ENCODE results near the gene FAM20B. TPM values are rescaled to one million over a fixed set of nuclear protein-coding genes. Genes with fewer than 3 reads are reported as not detected.
A peak's percentile ranks its signal among the peaks of the same experiment; 100 is the strongest.
"Not testable (repeated sequence)": the region's sequence is repeated elsewhere in the genome, so short reads cannot be mapped to it uniquely, and the experiment has no call there.

FAM20B gene
- total RNA-seq, 1 experiment from 2014 or later, result 66.6 TPM

- Mint-ChIP-seq H3K27me3 (ENCODE audit: unreplicated experiment) (no peaks in the 10 kb centered on the region), H3K36me3 (ENCODE audit: insufficient read depth, unreplicated experiment) (peaks cover 3% of the 10 kb centered on the region), H3K27ac (ENCODE audit: unreplicated experiment) (no peak overlapping the region), H3K4me3 (ENCODE audit: low read depth, unreplicated experiment) (no peak overlapping the region), H3K9me3 (ENCODE audit: low read depth, unreplicated experiment) (no peaks in the 10 kb centered on the region), H3K4me1 (ENCODE audit: low read depth, unreplicated experiment) (peaks cover 10% of the 10 kb centered on the region)
- CTCF ChIA-PET, result no interaction called here
- BruUV-seq (replicated peaks), result no TSS peak
- DNase-seq, result no peak
- intact Hi-C loops (cut with micrococcal nuclease; ENCODE audit: unreplicated experiment), result loop anchor here (5.0 kb wide), 2 partner anchors 189 to 689 kb away; no protein-coding TSS in a partner anchor
- TF ChIP-seq CTCF (IDR thresholded peaks at IDR 0.05; ENCODE audit: unreplicated experiment), result no peak
Observed at GRCh38 chr1:179001451-179001850, 24.2 kb upstream of the FAM20B start.

DNA sequence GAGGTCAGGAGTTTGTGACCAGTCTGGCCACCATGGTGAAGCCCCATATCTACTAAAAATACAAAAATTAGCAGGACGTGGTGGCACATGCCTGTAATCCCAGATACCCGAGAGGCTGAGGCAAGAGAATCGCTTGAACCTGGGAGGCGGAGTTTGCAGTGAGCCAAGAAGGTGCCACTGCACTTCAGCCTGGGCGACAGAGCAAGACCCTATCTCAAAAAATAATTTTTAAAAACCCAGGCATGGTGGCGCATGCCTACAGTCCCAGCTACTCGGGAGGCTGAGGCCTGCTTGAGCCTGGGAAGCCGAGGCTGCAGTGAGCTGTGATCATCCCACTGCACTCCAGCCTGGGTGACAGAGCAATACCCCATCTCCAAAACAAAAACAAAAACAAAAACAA, 23.6 kb upstream of the FAM20B start:
- H3K36me3 Mint-ChIP-seq (ENCODE audit: insufficient read depth, unreplicated experiment); H3K9me3 Mint-ChIP-seq (ENCODE audit: low read depth, unreplicated experiment); H3K27me3 Mint-ChIP-seq (ENCODE audit: unreplicated experiment); H3K4me3 Mint-ChIP-seq (ENCODE audit: low read depth, unreplicated experiment); BruUV-seq (replicated peaks); H3K27ac Mint-ChIP-seq (ENCODE audit: unreplicated experiment); H3K4me1 Mint-ChIP-seq (ENCODE audit: low read depth, unreplicated experiment); DNase-seq: not testable (repeated sequence)
- CTCF ChIA-PET, result interaction anchor here (1.3 to 2.3 kb wide), 10 partner anchors 15 to 691 kb away, joined by 3 to 27 read pairs (median 6); partner anchors contain the start of gene RALGPS2
- intact Hi-C loops (cut with micrococcal nuclease; ENCODE audit: unreplicated experiment), result loop anchor here (1.0 to 5.0 kb wide), 5 partner anchors 190 to 702 kb away; no protein-coding TSS in a partner anchor

- CTCF ChIA-PET, result interaction anchor here (0.5 to 2.3 kb wide), 15 partner anchors 14 to 692 kb away, joined by 3 to 27 read pairs (median 5); partner anchors contain the start of gene RALGPS2
- DNase-seq, result peak; percentile 88
- H3K4me1 Mint-ChIP-seq (ENCODE audit: low read depth, unreplicated experiment), result peaks cover 10% of the 10 kb centered on the region
- peak; percentile 97 for TF ChIP-seq CTCF (IDR thresholded peaks at IDR 0.05; ENCODE audit: unreplicated experiment)
- BruUV-seq (replicated peaks), result no TSS peak
- H3K27ac Mint-ChIP-seq (ENCODE audit: unreplicated experiment), result no peak overlapping the region
- H3K36me3 Mint-ChIP-seq (ENCODE audit: insufficient read depth, unreplicated experiment), result peaks cover 3% of the 10 kb centered on the region
- intact Hi-C loops (cut with micrococcal nuclease; ENCODE audit: unreplicated experiment), result loop anchor here (1.0 to 5.0 kb wide), 5 partner anchors 190 to 702 kb away; no protein-coding TSS in a partner anchor
- peak overlapping the region; percentile 30 for H3K4me3 Mint-ChIP-seq (ENCODE audit: low read depth, unreplicated experiment)
- no peaks in the 10 kb centered on the region for H3K9me3 Mint-ChIP-seq (ENCODE audit: low read depth, unreplicated experiment)
- no peaks in the 10 kb centered on the region for H3K27me3 Mint-ChIP-seq (ENCODE audit: unreplicated experiment)
Observed at GRCh38 chr1:179002552-179003345, 22.9 kb upstream of the FAM20B start.

DNA sequence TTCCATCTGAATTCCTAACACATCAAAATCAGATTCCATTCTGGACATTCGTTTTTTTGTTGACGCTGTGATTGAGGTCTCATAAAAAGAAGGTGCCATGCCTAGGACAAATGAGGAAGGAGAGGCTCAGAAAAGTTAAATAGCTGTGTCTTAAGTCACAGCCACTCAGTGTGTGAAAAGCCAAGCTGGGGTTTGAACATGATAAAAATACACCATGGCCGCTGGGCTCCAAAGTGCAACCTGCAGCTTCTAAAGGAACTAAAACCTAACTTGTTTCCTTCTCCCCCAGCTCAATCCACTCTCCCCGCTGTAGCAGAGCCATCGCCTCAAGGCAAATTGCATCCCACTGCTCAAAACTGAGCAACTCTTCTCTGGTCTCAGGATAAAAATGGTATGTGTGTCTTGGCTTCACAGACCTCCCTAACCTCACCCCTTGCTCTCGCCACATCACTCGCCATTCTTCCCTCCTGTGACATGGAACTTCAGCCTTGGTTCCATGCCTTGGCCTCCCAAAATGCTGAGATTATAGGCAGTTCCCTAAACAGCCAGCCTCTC, 22.1 kb upstream of the FAM20B start:
- intact Hi-C loops (cut with micrococcal nuclease; ENCODE audit: unreplicated experiment), result loop anchor here (5.0 kb wide), 2 partner anchors 191 to 691 kb away; no protein-coding TSS in a partner anchor
- no peak overlapping the region for H3K27ac Mint-ChIP-seq (ENCODE audit: unreplicated experiment)
- H3K9me3 Mint-ChIP-seq (ENCODE audit: low read depth, unreplicated experiment), result no peaks in the 10 kb centered on the region
- no TSS peak for BruUV-seq (replicated peaks)
- peaks cover 10% of the 10 kb centered on the region for H3K4me1 Mint-ChIP-seq (ENCODE audit: low read depth, unreplicated experiment)
- CTCF ChIA-PET, result interaction anchor here (0.6 to 2.7 kb wide), 15 partner anchors 14 to 693 kb away, joined by 3 to 27 read pairs (median 5); partner anchors contain the start of gene RALGPS2
- no peak for DNase-seq
- peaks cover 3% of the 10 kb centered on the region for H3K36me3 Mint-ChIP-seq (ENCODE audit: insufficient read depth, unreplicated experiment)
- no peak for TF ChIP-seq CTCF (IDR thresholded peaks at IDR 0.05; ENCODE audit: unreplicated experiment)
- H3K4me3 Mint-ChIP-seq (ENCODE audit: low read depth, unreplicated experiment), result no peak overlapping the region
- no peaks in the 10 kb centered on the region for H3K27me3 Mint-ChIP-seq (ENCODE audit: unreplicated experiment)

Data from Calu3 (cell line).